Gastrocnemius medialis (tissue), 4 donors: ENCODE measurements around the gene FGFRL1. TPM values are rescaled to one million over a fixed set of nuclear protein-coding genes. Genes with fewer than 3 reads are reported as not detected.
"Not testable (repeated sequence)": the region's sequence is repeated elsewhere in the genome, so short reads cannot be mapped to it uniquely, and the experiment has no call there.

Source experiments
- ATAC-seq, 2 donors: fragments of 150-250 bp; one replicate each; pipeline ENCODE4 v1.9.1; 2016
- DNase-seq, 2 donors: peaks; one replicate each; pipeline ENCODE4 v3.0.0-alpha.2; 2019
- H3K27ac ChIP-seq, 4 donors: fragments of 200-600 bp; sonication (generic); 1 replicate in 1 of 4; 2 replicates in 3 of 4; pipeline ENCODE4 v1.5.1; 2016 to 2018; ENCODE audit warnings: mild to moderate bottlenecking in 2 of 4, moderate library complexity in 1 of 4
- H3K27me3 ChIP-seq, 3 donors: fragments of 200-600 bp; sonication (generic) in 2 of 3; 1 replicate in 1 of 3; 2 replicates in 2 of 3; pipeline versions ENCODE4 v1.5.1 to v1.6.0; 2016 to 2019; ENCODE audit warnings: mild to moderate bottlenecking in 1 of 3, moderate library complexity in 1 of 3
- H3K36me3 ChIP-seq, 2 donors: fragments of 200-600 bp; sonication (generic) in 1 of 2; one replicate each; pipeline ENCODE4 v1.5.1; 2017 to 2018
- H3K4me1 ChIP-seq, 2 donors: fragments of 200-600 bp; sonication (generic) in 1 of 2; one replicate each; pipeline ENCODE4 v1.5.1; 2016 to 2017; ENCODE audit warnings: mild to moderate bottlenecking in 2 of 2
- H3K4me3 ChIP-seq, 4 donors: fragments of 200-600 bp; sonication (generic) in 3 of 4; 1 replicate in 1 of 4; 2 replicates in 3 of 4; pipeline ENCODE4 v1.5.1; 2016 to 2019; ENCODE audit warnings: mild to moderate bottlenecking in 2 of 4
- H3K9me3 ChIP-seq, 3 donors: fragments of 200-600 bp; sonication (generic) in 2 of 3; 1 replicate in 1 of 3; 2 replicates in 2 of 3; pipeline ENCODE4 v1.5.1; 2016 to 2019
- CTCF ChIP-seq, 5 experiments: fragments of 450-650 bp in 3 of 5; fragments of 200-600 bp in 2 of 5; sonication (generic) in 2 of 5; IDR thresholded peaks in 4 of 5; conservative IDR thresholded peaks in 1 of 5; 1 replicate in 4 of 5; 2 replicates in 1 of 5; pipeline ENCODE4 v1.5.1; 2016 to 2019; ENCODE audit warnings: antibody characterized with exemption in 5 of 5, mild to moderate bottlenecking in 3 of 5, moderate library complexity in 3 of 5
- POLR2A ChIP-seq, 2 donors: fragments of 450-650 bp; IDR thresholded peaks; one replicate each; pipeline ENCODE4 v1.6.1; 2017; ENCODE audit warnings: antibody characterized with exemption in 2 of 2, mild to moderate bottlenecking in 2 of 2, moderate library complexity in 2 of 2
- in situ Hi-C, 4 donors: fragments of 200-750 bp; cut with MboI; loops; one replicate each; pipeline versions ENCODE4 v1.15.0 to v1.8.0; 2017; ENCODE audit warnings: low sequenced_read_pairs in 4 of 4
- intact Hi-C: fragments of 100-400 bp; cut with DNase I; formaldehyde crosslinking; loops from one replicate; pipeline ENCODE4 v1.15.1; 2023; ENCODE audit warnings: low total_unique reads
- total RNA-seq, 4 donors: library from RNA; depleted of rRNA; stranded (reverse); fragments of >200 nt; gene quantifications; one replicate each; pipeline versions ENCODE4 v1.1.0 to v1.2.3, GENCODE V29; 2016

Gene FGFRL1
- total RNA-seq, 4 donors from 2014 or later = 10.4 to 32.4 (median 15.2) TPM

- H3K4me1 ChIP-seq = peaks cover 7 to 8% of the 10 kb centered on the region in 2 donors
- peaks cover 50 to 56% (median 52%) of the 10 kb centered on the region in 3 donors for H3K27me3 ChIP-seq
- TF ChIP-seq POLR2A (IDR thresholded peaks at IDR 0.05) = no peak
- TF ChIP-seq CTCF (IDR thresholded peaks at IDR 0.05 in 4 of 5, conservative IDR thresholded peaks at IDR 0.05 in 1 of 5) = no peak
- intact Hi-C loops = no loop called here
- no peak overlapping the region for H3K27ac ChIP-seq
- ATAC-seq (no peak), DNase-seq (no peak)
- in situ Hi-C loops = no loop called here
- H3K36me3 ChIP-seq = no peaks in the 10 kb centered on the region
- peak overlapping the region in 1 of 4 donors; percentile 38 for H3K4me3 ChIP-seq
- no peaks in the 10 kb centered on the region for H3K9me3 ChIP-seq
These were observed 14.4 kb upstream of the FGFRL1 start for GRCh38 chr4:996997-997374.

GRCh38 chr4:997375-998071 lies 13.9 kb upstream of the FGFRL1 start:
- Histone ChIP-seq H3K4me1 (peaks cover 8 to 9% of the 10 kb centered on the region in 2 donors), H3K27ac (no peak overlapping the region), H3K4me3 (peak overlapping the region; percentile 19 to 43 (median 33)), H3K27me3 (peaks cover 55 to 61% (median 57%) of the 10 kb centered on the region in 3 donors), H3K9me3 (no peaks in the 10 kb centered on the region), H3K36me3 (no peaks in the 10 kb centered on the region)
- no peak for ATAC-seq
- intact Hi-C loops (no loop called here), in situ Hi-C loops (no loop called here)
- no peak for DNase-seq
- TF ChIP-seq POLR2A (IDR thresholded peaks at IDR 0.05) (no peak), CTCF (IDR thresholded peaks at IDR 0.05 in 4 of 5, conservative IDR thresholded peaks at IDR 0.05 in 1 of 5) (no peak)

- Histone ChIP-seq H3K4me3 (peak overlapping the region in 2 of 4 donors; percentile 28 to 43), H3K9me3 (no peaks in the 10 kb centered on the region), H3K4me1 (peaks cover 8 to 13% of the 10 kb centered on the region in 2 donors), H3K36me3 (no peaks in the 10 kb centered on the region), H3K27ac (no peak overlapping the region), H3K27me3 (peaks cover 60 to 67% (median 64%) of the 10 kb centered on the region in 3 donors)
- DNase-seq (no peak), ATAC-seq (peak in 1 of 2 donors; percentile 34)
- in situ Hi-C loops (no loop called here), intact Hi-C loops (no loop called here)
- TF ChIP-seq CTCF (IDR thresholded peaks at IDR 0.05 in 4 of 5, conservative IDR thresholded peaks at IDR 0.05 in 1 of 5) (no peak), POLR2A (IDR thresholded peaks at IDR 0.05) (no peak)
These were observed 13.2 kb upstream of the FGFRL1 start for GRCh38 chr4:998096-998691.

- H3K4me3 ChIP-seq, intact Hi-C loops, H3K9me3 ChIP-seq, H3K36me3 ChIP-seq, ATAC-seq, in situ Hi-C loops, H3K27ac ChIP-seq, DNase-seq: not testable (repeated sequence)
- Histone ChIP-seq H3K27me3 (peaks cover 72 to 78% (median 75%) of the 10 kb centered on the region in 3 donors), H3K4me1 (peaks cover 8 to 13% of the 10 kb centered on the region in 2 donors)
These were observed 12.1 kb upstream of the FGFRL1 start for GRCh38 chr4:999240-999863.

GRCh38 chr4:999882-1000425 lies 11.5 kb upstream of the FGFRL1 start:
- no peaks in the 10 kb centered on the region for H3K36me3 ChIP-seq
- H3K4me3 ChIP-seq = no peak overlapping the region
- peaks cover 8 to 13% of the 10 kb centered on the region in 2 donors for H3K4me1 ChIP-seq
- intact Hi-C loops (no loop called here), in situ Hi-C loops (no loop called here)
- H3K27me3 ChIP-seq = peaks cover 78 to 84% (median 81%) of the 10 kb centered on the region in 3 donors
- H3K27ac ChIP-seq = no peak overlapping the region
- no peaks in the 10 kb centered on the region for H3K9me3 ChIP-seq
- DNase-seq = no peak
- ATAC-seq = no peak
- no peak for TF ChIP-seq CTCF (IDR thresholded peaks at IDR 0.05 in 4 of 5, conservative IDR thresholded peaks at IDR 0.05 in 1 of 5)
- TF ChIP-seq POLR2A (IDR thresholded peaks at IDR 0.05) = no peak
